GM18907 (cell line): ENCODE results near the gene TMEM150A.
"Not testable (repeated sequence)": the region's sequence is repeated elsewhere in the genome, so short reads cannot be mapped to it uniquely, and the experiment has no call there.

ENCODE experiments used
- ATAC-seq: cut with Tn5 transposase; IDR thresholded peaks from one replicate; pipeline ENCODE4 v1.9.1; 2021; ENCODE audit warnings: mild to moderate bottlenecking, moderate library complexity; ENCODE audit not compliant: unreplicated experiment

The TMEM150A gene

DNA sequence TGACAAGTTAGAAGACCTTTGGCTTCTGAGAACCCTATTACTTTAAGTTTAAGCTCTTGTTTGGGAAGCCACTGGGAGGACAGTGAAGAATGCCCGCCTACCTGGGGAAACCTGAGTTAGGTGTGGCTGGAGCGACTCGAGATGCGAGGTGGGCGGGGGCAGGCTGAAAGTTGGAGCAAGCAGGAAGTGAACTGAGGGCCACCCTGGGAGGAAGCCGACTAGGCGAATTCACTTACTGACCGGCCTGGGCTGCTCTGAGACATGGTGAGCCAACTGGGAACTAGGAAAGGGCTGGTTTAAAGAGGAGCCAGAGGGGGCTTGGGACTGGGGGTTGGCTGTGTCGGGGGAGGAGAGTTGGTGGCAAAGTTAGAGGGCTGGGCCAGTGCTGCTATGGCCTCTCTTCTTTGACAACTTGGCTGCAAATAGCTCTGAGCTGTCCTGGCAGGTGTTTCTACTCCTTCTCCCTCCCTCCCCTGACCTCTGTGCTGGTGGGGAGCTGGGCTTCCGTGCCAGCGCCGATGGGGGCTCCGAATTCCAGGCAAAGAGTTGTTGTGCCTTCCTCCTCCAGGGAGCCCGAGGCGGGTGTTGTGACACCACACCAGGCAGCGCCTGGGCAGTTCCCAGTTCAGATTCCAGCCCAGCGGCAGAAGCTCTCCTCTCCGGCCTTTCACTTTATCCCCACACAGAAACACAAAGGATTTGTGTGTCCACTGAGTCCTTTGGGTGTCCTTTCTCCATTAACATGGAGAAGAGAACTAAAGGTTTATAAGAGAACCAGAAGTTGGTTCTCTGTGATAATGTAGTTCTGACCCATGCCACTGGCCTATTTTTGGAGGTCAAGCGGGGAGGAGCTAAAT is 24.9 kb downstream of the TMEM150A start, which contains the start of gene VAMP8:
Gene VAMP8, plus strand, starts transcription at position 201 of the 857 bp plus-strand sequence. Its CDS starts 61 bp downstream, at position 262.
- ATAC-seq = peak; percentile 79

DNA sequence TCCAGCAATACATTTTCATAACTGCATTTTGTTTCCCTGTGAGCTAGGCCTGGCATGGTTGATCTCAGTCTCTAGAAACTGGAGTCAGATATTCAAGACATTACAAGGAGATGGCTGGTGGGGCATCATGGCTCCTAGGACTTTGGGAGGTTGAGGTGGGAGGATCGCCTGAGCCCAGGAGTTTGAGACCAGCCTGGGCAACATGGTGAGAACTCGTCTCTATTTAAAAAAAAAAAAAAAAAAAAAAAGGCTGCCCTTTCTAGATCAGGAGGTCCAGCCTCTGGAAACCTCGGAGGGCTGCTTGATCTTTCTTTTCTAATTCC is 25.5 kb downstream of the TMEM150A start:
- ATAC-seq = no peak

- no peak for ATAC-seq
Observed at GRCh38 chr2:85575739-85576138, 26.8 kb downstream of the TMEM150A start.

- ATAC-seq = no peak
Observed at GRCh38 chr2:85566265-85566664, 36.2 kb downstream of the TMEM150A start.

DNA sequence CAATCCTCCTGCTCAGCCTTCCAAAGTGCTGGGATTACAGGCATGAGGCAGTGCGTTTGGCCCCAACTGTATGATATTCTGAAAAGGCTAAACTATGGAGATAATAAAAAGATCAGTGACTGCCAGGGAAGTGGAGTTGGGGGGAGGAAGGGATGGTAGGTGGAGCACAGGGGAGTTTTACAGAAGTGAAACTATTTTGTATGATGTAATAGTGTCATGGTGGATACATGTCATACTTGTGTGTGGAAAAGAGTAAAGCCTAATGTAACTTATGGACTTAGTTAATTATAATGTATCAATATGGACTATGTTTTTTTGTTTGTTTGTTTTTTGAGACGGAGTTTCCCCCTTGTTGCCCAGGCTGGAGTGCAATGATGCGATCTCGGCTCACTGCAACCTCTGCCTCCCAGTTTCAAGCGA is 38.3 kb downstream of the TMEM150A start:
- ATAC-seq = peak; percentile 32

DNA sequence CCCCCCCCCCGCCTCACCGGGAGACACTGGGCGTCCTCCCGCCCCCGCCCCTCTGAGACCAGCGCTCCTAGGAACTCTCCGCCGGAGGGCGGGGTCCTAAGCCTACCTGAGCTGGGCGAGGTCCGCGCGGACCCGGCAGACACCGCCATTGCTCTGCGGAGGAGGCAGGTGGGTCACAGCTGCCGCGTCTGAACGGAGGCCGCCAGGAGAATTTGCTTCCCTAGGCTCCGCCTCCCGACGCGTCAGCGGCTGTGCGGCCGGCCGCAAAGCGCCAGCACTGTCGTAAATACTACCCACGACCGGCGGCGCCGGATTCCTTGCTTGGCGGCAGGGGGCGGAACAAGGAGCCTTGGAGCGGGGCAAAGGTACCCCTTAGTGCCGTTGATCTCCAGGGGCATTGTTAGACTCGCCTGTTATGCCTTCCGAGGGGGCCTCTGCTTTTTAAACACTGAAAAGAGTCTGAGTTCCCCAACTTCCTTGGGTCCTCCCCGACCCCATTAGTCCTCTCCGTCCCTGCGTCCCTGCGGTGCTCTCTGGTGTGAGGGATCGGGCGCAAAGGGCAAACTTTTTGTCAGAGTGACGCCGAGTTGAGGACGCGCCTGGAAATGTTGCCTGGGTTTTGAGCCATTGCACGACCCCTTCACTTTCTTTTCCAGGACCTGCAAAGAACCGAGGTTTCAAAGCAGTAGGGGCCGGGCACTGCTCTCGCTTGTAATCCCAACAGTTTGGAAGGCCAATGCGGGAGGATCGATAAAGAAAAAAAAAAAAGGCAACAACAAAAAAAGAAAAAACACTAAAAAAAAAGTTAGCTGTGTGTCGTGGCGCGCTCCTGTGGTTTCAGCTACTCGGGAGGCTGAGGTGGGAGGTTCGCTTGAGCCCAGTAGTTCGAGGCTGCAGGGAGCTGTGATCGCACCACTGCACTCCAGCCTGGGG is 41.0 kb downstream of the TMEM150A start, which contains the start of gene GGCX:
Gene GGCX, minus strand, starts transcription at position 214 of the 933 bp plus-strand sequence. Its CDS starts 65 bp downstream, at position 149.
- peak; percentile 86 for ATAC-seq

DNA sequence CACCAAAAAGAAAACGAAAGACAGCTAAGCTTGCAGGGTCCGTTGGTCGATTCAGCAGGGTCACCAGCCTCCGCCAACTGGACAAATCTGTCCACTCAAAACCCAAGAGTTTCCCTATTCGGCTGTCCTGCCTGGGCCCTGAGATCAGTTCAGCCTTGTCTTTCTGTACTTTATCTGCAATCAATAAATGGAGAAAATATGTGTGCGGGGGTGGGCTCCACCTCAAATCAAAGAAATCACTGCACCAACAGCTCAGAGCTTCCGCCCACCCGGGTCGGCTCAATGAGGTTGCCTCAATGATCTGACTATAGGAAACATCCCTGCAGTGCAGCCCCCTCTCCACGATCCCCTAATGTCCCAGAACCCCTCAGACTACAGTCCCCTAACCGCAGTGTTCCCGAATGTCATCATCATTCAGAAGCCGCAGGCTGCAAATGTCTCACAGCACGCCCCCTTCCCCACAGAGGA is 41.7 kb downstream of the TMEM150A start:
- ATAC-seq = peak; percentile 21

DNA sequence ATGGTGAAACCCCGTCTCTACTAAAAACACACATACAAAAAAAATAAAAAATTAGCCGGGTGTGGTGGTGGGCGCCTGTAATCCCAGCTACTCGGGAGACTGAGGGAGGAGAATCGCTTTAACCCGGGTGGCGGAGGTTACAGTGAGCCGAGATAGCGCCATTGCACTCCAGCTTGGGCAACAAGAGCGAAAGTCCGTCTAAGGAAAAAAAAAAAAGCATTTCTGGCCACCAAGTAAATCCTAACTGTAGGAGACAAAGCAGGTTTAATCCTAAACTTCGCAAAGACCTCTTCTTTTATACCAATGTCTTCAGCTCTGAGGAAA is 42.1 kb downstream of the TMEM150A start:
- not testable (repeated sequence) for ATAC-seq

DNA sequence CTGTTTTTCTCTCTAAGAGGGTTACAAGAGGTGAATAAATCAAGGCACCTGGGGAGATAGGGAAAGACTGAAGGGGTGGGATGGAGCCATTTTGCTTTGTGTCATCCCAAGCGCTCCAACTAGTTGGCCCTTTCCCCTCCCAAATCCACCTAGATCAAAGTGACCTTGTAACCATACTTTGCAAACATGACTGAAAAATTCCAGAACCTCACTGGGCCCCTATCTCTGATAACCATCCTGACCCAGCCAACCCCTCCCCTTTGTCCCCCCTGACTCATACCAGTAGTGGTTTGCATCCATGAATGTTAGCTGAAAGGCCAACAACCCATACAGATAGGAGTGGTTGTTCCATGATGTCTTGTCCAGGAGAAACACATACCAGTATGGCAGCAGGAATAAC is 44.3 kb downstream of the TMEM150A start:
- ATAC-seq = no peak

DNA sequence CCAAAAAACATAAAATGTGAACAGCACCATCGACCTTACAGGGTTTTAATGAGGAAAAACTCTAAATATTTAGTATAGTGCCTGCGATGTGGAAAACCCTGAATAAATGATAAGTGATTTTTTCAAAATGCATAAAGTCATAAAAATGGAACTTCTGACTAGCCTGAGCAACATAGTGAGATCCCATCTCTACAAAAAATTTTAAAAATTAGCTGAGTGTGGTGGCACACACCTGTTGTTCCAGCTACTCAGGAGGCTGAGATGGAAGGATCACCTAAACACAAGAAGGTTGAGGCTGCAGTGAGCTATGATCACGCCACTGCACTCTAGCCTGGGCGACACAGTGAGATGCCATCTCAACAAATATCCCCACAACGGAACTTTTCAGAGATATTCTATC is 45.4 kb downstream of the TMEM150A start:
- no peak for ATAC-seq

- ATAC-seq = no peak
Observed at GRCh38 chr2:85554980-85555612, 47.4 kb downstream of the TMEM150A start.

DNA sequence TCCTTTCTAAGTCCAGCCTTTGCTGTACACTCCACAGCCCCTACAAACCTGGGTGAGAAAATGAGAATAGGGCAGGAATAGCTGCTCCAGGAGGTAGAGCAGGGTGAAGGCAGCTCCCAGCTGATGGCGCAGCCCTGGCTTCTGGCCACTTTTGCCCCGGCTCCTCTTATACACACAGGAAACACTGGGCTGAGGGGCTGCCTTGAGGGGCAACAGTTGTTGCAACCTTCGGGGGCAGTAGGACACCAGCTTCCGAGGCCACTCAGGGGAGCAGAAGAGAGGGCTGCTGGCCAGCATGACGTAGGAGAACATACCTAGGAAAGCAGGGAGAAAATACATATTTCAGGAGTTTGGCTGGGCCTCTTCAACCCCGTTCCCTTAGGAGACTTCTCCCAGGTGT is 49.3 kb downstream of the TMEM150A start:
- no peak for ATAC-seq

- no peak for ATAC-seq
Observed at GRCh38 chr2:85551698-85552678, 50.5 kb downstream of the TMEM150A start.

DNA sequence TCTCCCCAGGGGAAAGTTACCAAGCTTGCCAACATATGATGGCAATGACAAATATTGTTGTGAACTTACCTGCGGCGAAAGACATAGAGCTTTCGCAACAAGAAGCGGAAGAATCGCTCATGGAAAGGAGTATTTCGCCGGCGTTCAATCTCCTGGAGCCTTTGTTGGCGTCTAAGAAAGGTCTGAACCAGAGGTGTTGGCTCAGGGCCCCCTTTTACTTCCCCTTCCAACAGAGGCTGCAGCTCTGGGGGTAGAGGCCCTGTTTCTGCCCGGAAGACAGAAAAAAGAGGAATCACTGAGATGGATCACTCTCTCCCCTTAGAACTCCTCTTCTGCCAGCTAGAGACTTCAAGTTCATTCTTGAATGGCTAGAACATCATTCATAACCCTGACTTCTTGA is 52.0 kb downstream of the TMEM150A start:
- ATAC-seq = no peak

GRCh38 chr2:85549826-85550225 is 52.7 kb downstream of the TMEM150A start:
- ATAC-seq = no peak

GRCh38 chr2:85549095-85549494 is 53.4 kb downstream of the TMEM150A start:
- no peak for ATAC-seq

DNA sequence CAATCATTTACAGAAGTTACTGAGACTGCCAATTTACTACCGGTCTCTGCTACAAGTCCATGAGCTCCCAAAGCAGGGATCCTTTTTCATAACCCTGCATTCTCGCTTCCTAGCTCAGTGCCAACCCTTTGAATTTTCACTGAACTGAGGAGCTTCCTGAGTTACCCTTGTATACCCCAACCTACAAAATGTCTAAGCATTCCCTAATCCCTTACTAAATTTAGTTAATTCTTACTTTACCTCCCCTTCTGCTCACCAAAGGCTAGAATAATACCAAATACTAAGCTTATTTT is 53.9 kb downstream of the TMEM150A start:
- no peak for ATAC-seq
